GM12878 (cell line): ENCODE data around the gene DUS1L. TPM values are rescaled to one million over a fixed set of nuclear protein-coding genes. Genes with fewer than 3 reads are reported as not detected.
A peak's percentile ranks its signal among the peaks of the same experiment; 100 is the strongest.

Source experiments
- ATAC-seq: fragments of 200-7000 bp; cut with Tn5 transposase; 3 replicates; pipeline ENCODE4 v1.9.1; 2020; ENCODE audit warnings: mild to moderate bottlenecking, moderate library complexity
- BruUV-seq: library from RNA; stranded (reverse); fragments of 400-500 nt; replicated peaks from 2 replicates; lab custom pipeline; 2021; lab: Mats Ljungman, UMichigan
- CTCF ChIA-PET: fragments of 300-600 bp; sonication (Branson Sonifier 250); formaldehyde crosslinking; extraction: SDS; loops from one replicate; lab custom pipeline; 2021; ENCODE audit warnings: inconsistent platforms; lab: Yijun Ruan, JAX
- POLR2A ChIA-PET: fragments of 350-600 bp; formaldehyde crosslinking; extraction: SDS; loops from one replicate; lab custom pipeline; 2021; ENCODE audit warnings: inconsistent platforms; lab: Charles Lee
- RAD21 ChIA-PET: fragments of 300-600 bp; sonication (Branson Sonifier 250); formaldehyde crosslinking; loops from one replicate; lab custom pipeline; 2023; ENCODE audit warnings: antibody characterized with exemption; ENCODE audit not compliant: unreplicated experiment; lab: Charles Lee
- SMC1A ChIA-PET: fragments of 300-600 bp; sonication (Branson Sonifier 250); formaldehyde crosslinking; loops from one replicate; lab custom pipeline; 2023; ENCODE audit not compliant: unreplicated experiment, uncharacterized antibody; lab: Charles Lee
- DNase-seq: peaks from one replicate; pipeline ENCODE4 v3.0.0-alpha.2; 2011; ENCODE audit warnings: low read depth, low spot score
- FAIRE-seq: peaks from 3 replicates; lab custom pipeline; 2011; peaks lifted over from hg19 to GRCh38; lab: Jason Lieb, UNC
- H2AFZ ChIP-seq: 2 replicates; pipeline ENCODE4 v1.6.0; 2011; ENCODE audit warnings: low read depth, low read length, control low read depth; ENCODE audit not compliant: control insufficient read depth
- H3K27ac ChIP-seq: 2 replicates; pipeline ENCODE4 v1.5.1; 2011; ENCODE audit warnings: control low read depth; ENCODE audit not compliant: control insufficient read depth, insufficient read depth
- H3K27me3 ChIP-seq, 2 experiments: replicated peaks in 1 of 2; 2 replicates each; pipeline versions ENCODE4 v1.6.0 to v1.6.1; 2011; ENCODE audit warnings: low read length in 1 of 2; ENCODE audit not compliant: control insufficient read depth in 2 of 2, insufficient read depth in 2 of 2
- H3K36me3 ChIP-seq, 2 experiments: 2 replicates each; pipeline ENCODE4 v1.5.1; 2011; ENCODE audit warnings: low read length in 1 of 2; ENCODE audit not compliant: control insufficient read depth in 2 of 2, insufficient read depth in 2 of 2
- H3K4me1 ChIP-seq: 2 replicates; pipeline ENCODE4 v1.6.1; 2011; ENCODE audit warnings: mild to moderate bottlenecking, low read length, moderate library complexity, mixed read lengths; ENCODE audit not compliant: control insufficient read depth, insufficient read depth
- H3K4me2 ChIP-seq: 2 replicates; pipeline ENCODE4 v1.6.0; 2011; ENCODE audit warnings: control low read depth; ENCODE audit not compliant: control insufficient read depth, insufficient read depth
- H3K4me3 ChIP-seq: fragments of 200-600 bp; sonication (generic); 2 replicates; pipeline ENCODE4 v1.5.1; 2016
- H3K79me2 ChIP-seq: 2 replicates; pipeline ENCODE4 v1.6.0; 2011; ENCODE audit warnings: low read length; ENCODE audit not compliant: control insufficient read depth, insufficient read depth
- H3K9ac ChIP-seq: 2 replicates; pipeline ENCODE4 v1.8.0; 2011; ENCODE audit warnings: low read length, control low read depth, mixed read lengths; ENCODE audit not compliant: control insufficient read depth, insufficient read depth
- H3K9me3 ChIP-seq: replicated peaks from 3 replicates; pipeline ENCODE4 v1.5.1; 2011; ENCODE audit warnings: mild to moderate bottlenecking, low read length; ENCODE audit not compliant: control insufficient read depth, insufficient read depth
- H4K20me1 ChIP-seq: 2 replicates; pipeline ENCODE4 v1.6.0; 2011; ENCODE audit not compliant: control insufficient read depth, insufficient read depth
- BCL11A ChIP-seq: IDR thresholded peaks from 2 replicates; pipeline ENCODE4 v1.6.1; 2011; ENCODE audit warnings: low read depth, low read length
- BRCA1 ChIP-seq: IDR thresholded peaks from 2 replicates; pipeline ENCODE4 v1.6.1; 2011; ENCODE audit warnings: low read depth, low read length, improper control_type of control experiment
- CREB1 ChIP-seq: IDR thresholded peaks from 2 replicates; pipeline ENCODE4 v1.6.1; 2012; ENCODE audit warnings: low read depth, mild to moderate bottlenecking, inconsistent platforms
- IRF3 ChIP-seq: fragments of 450-650 bp; IDR thresholded peaks from 2 replicates; pipeline ENCODE4 v1.6.1; 2014; ENCODE audit warnings: mild to moderate bottlenecking
- NFYB ChIP-seq: IDR thresholded peaks from 2 replicates; pipeline ENCODE4 v1.6.1; 2011; ENCODE audit warnings: low read depth, mild to moderate bottlenecking, low read length, improper control_type of control experiment, moderate library complexity; ENCODE audit not compliant: insufficient read depth
- NRF1 ChIP-seq: conservative IDR thresholded peaks from 2 replicates; pipeline ENCODE4 v1.6.1; 2011; ENCODE audit warnings: mild to moderate bottlenecking, low read depth, low read length, improper control_type of control experiment
- POLR2A ChIP-seq: IDR thresholded peaks from 2 replicates; pipeline ENCODE4 v1.6.1; 2011; ENCODE audit warnings: low read depth, mild to moderate bottlenecking, low read length
- TARDBP ChIP-seq: IDR thresholded peaks from 2 replicates; pipeline ENCODE4 v1.6.1; 2016; ENCODE audit warnings: borderline replicate concordance
- WRNIP1 ChIP-seq: IDR thresholded peaks from 2 replicates; pipeline ENCODE4 v1.6.1; 2011; ENCODE audit warnings: low read depth, low read length, improper control_type of control experiment, borderline replicate concordance
- WGBS: methylation state at CpG from one replicate; pipeline ENCODE4 v1.1.6; 2016; ENCODE audit warnings: low lambda C conversion rate; ENCODE audit not compliant: insufficient replicate concordance, insufficient coverage; ENCODE audit errors: missing lambda C conversion rate; 5-methylcytosine and 5-hydroxymethylcytosine counted together
- in situ Hi-C: fragments of 300-500 bp; cut with MboI; formaldehyde crosslinking; loops from 9 replicates; pipeline ENCODE4 v1.14.3; 2018; ENCODE audit warnings: mixed read lengths
- intact Hi-C: fragments of 100-400 bp; cut with micrococcal nuclease; formaldehyde crosslinking; loops from one replicate; pipeline ENCODE4 v1.14.2; 2022; ENCODE audit not compliant: unreplicated experiment
- polyA plus RNA-seq, 11 experiments: library from polyadenylated mRNA; depleted of rRNA in 4 of 11; unstranded in 6 of 11; stranded (reverse) in 5 of 11; fragments of >200 nt; fragmentation: Nextera tagmentation in 4 of 11; fragmentation: Illumina TruSeq in 1 of 11; extraction: Ambion mirVana in 4 of 11; extraction: Trizol in 1 of 11; gene quantifications; 1 replicate in 1 of 11; 2 replicates in 10 of 11; pipeline versions ENCODE4 v1.2.1 to v1.2.3, GENCODE V29; 2011 to 2016; ENCODE audit warnings: inconsistent platforms in 2 of 11, missing spikeins in 2 of 11, low read depth in 1 of 11
- total RNA-seq, 4 experiments: library from RNA; depleted of rRNA in 3 of 4; stranded (reverse); fragments of >200 nt in 3 of 4; fragmentation: Illumina TruSeq in 1 of 4; extraction: Trizol in 1 of 4; gene quantifications; 2 replicates each; pipeline versions ENCODE4 v1.2.1 to v1.2.3, GENCODE V29; 2013 to 2021
- TF ChIP-seq, protein P1 (sequence below): IDR thresholded peaks from 2 replicates; pipeline ENCODE4 v1.6.1; 2011; ENCODE audit warnings: mild to moderate bottlenecking, low read depth, low read length, moderate library complexity; ENCODE audit not compliant: insufficient replicate concordance

Gene DUS1L
- total and polyA plus RNA-seq, 10 of the 15 experiments (the other 5 are each of a cell fraction or from before 2014, with no cell fraction given) = 6.1 to 157 (median 44.5) TPM

DNA sequence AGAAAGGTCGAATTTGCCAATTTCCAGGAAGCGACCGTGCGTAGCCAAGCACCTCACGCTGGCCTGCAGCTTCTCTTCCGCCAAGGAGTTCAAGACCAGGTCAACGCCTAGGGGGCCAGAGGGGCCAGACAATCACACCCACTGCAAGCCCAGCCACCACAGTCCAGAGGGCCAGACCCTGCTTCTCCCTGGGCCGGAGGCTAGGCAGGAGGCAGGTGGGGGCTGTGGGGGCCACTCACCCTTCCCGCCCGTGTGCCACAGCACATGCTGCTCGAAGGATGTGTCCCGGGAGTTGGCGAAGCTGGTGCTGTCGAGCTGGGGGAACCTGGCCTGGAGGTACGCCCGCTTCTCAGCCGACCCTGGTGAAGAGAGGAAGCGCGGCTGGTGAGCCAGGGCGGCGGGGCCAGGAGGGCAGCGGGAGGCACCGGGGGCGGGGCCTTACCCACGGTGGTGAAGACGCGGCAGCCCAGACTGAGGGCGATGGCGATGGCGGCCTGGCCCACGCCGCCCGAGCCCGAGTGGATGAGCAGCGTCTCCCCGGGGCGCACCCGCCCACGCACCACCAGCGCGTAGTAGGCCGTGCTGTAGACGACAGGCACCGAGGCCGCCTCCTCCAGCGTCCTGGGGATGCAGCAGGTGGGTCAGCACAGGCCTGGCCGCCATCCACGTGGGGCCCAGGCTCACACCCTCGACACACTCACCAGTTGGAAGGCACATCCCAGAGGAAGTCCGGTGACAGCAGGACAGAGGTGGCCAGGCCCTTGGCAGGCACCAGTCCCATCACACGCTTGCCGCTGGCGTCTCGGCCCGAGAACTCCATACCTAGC lies 18.1 kb upstream of the DUS1L start (continued):
- TF ChIP-seq, protein P1, sequence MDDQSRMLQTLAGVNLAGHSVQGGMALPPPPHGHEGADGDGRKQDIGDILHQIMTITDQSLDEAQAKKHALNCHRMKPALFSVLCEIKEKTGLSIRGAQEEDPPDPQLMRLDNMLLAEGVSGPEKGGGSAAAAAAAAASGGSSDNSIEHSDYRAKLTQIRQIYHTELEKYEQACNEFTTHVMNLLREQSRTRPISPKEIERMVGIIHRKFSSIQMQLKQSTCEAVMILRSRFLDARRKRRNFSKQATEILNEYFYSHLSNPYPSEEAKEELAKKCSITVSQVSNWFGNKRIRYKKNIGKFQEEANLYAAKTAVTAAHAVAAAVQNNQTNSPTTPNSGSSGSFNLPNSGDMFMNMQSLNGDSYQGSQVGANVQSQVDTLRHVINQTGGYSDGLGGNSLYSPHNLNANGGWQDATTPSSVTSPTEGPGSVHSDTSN = no peak
- TF ChIP-seq TARDBP = no peak
- no peak for TF ChIP-seq NRF1
- no peak for TF ChIP-seq WRNIP1
- no peak for TF ChIP-seq BCL11A
- no peak for TF ChIP-seq BRCA1
- no peak for TF ChIP-seq IRF3
- no peak for TF ChIP-seq NFYB

GRCh38 chr17:82083009-82083408 lies 17.4 kb upstream of the DUS1L start:
- H3K4me1 ChIP-seq = no peaks in the 10 kb centered on the region
- TSS peak; percentile 61 for BruUV-seq
- no peak for TF ChIP-seq CREB1
- peak; percentile 41 for TF ChIP-seq POLR2A
- 98% methylated on average over 23 of the region's 24 CpGs for WGBS
- in situ Hi-C loops (no loop called here), intact Hi-C loops (no loop called here)
- ChIA-PET CTCF (no interaction called here), RAD21 (no interaction called here), POLR2A (no interaction called here), SMC1A (no interaction called here)
- no peaks in the 10 kb centered on the region for H3K79me2 ChIP-seq
- no peak overlapping the region for H3K4me3 ChIP-seq
- FAIRE-seq = no peak
- no peaks in the 10 kb centered on the region for H3K27me3 ChIP-seq
- no peak overlapping the region for H3K9ac ChIP-seq
- H4K20me1 ChIP-seq = no peaks in the 10 kb centered on the region
- H3K36me3 ChIP-seq = peaks cover 14 to 77% of the 10 kb centered on the region in 2 experiments; a peak in 3 of 4 replicates
- no peaks in the 10 kb centered on the region for H3K9me3 ChIP-seq
- no peak overlapping the region for H3K27ac ChIP-seq
- ATAC-seq = no peak
- no peak for DNase-seq
- no peak overlapping the region for H3K4me2 ChIP-seq
- H2AFZ ChIP-seq = no peak overlapping the region
